ENCODE results near the gene FCN1.
"Not testable (repeated sequence)": the region's sequence is repeated elsewhere in the genome, so short reads cannot be mapped to it uniquely, and the experiment has no call there.

FCN1 gene

DNA sequence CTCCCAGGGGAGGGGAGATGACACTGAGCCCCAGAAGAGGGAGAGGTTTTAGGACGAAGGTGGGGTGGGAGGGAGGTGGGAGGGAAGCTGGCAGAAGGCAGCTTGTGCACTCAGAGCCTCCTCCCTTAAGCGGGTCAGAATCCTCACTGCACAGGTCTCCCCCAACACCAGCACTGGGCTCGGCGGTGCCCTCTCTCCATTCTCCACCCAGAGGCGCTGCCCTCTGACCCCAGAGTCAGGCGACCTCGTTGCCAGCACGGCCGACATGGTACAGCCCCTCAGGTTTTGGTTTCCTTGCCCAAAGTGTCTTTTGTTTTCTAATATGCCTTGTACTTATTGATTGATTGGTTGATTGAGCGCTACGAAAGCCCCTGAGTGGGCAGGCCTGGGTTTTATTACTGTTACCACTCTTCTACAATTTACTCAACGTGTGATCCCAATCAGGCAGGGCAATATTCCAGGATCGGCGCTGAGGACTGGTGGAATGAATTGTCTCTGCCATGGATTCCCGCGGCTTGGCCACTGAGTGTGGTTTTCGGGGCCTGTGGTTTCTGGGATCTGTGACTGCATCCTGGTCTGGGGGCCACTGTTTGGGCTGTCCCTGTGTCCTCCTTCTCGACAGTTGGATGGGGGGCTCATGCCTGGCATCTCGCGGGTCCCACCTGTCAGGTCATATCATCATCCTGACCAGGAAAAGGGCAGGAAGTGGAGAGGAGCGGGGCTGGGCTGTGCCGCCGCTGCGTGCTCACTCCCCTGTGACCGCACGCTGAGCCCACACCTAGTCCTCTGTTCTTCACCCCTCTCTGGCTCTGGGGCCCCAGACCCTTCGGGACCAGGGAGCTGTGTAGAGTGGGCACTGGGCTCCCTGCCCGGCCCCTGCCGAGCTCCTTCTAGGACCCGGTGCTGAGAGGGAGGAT lies 46.7 kb downstream of the FCN1 start:
- FAIRE-seq: no peak

DNA sequence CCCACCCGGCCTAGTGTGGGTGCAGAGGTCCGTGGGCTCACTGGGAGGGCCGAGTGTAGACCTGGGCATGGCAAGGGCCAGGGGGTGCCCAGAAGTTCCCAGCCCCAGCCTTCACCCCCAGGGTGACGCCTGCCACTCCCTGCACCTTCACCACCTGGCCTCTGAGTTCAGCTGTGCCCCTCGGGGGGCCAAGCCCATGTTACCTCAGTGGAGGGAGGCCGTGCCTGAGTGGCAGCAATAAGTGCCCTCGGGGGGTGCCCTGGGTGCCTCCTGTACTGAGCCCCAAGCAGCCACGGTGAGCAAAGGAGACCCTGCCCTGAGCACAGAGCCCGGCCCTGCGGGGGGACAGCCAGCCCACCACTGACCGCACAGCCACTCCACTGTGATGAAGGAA lies 47.4 kb downstream of the FCN1 start:
- FAIRE-seq: no peak

GRCh38 chr9:134869554-134870300 lies 48.0 kb downstream of the FCN1 start:
- FAIRE-seq: no peak

DNA sequence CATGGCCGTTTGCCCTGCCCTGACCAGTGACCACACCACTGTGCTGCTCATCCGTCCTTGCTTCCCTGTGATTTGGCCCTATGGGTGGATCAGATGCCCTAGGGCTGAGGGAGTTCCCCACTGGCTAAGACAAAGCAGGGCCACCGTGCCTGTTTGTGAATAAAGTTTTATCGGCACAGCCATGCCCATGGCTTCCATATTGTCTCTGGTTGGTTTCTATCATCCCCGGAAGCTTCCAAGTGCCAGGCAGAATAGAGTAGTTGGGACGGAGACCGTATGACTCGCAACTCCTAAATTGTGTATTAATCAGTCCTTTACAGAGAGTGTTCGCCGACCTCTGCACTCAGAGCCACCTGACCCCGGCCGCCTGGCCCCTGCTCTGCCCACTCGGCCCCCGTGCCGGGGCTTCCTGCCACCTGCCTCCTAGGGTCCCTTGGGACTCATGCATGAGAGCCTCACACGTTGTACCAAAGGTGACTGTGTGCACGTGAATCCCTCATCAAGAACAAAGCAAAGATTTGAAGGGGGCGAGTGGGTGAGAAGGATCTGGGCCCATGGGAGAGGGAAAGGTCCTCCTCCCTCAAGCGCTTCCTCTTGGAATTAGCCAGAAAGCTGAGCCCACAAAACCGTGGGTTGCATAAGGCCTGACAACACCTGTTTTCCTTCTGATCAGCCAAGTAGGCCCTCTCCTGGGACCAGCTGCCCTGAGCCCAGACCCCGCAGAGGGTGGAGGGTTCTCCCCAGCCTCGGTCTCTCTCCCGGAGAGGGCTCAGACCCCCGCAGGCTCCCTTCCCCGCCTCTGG lies 48.8 kb downstream of the FCN1 start:
- FAIRE-seq: no peak

DNA sequence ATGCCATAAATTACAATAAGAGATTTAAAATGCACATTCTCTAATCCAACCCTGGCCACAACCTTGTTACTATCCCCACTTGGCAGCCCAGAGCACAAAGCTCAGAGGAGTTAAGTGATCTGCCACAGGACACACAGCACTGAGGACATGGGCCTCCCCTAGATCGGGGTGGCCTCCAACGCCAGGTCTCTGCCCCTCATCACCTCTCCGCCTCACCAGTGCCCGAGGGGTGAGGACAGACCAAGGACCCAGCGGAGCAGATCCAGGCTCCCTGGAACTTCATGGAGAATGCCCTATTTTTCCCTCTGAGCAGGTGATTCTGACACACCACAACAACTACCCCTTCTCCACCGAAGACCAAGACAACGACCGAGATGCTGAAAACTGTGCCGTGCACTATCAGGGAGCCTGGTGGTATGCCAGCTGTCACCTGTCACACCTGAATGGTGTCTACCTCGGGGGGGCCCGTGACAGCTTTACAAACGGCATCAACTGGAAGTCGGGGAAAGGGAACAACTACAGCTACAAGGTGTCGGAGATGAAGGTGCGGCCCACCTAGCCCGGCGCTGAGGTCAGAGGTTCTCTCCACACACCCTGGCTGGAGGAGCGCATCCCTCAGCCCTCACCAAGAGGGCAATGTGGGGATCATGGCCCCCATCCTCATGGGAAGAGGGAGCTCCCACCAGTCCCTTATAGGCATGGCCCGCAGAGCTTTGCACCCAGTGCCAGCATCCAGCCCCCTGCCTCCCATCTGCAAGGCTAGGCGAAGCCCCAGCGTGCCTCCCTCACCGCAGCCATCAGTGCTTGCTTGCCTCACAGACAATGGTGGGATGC lies 49.6 kb downstream of the FCN1 start:
- FAIRE-seq: no peak

DNA sequence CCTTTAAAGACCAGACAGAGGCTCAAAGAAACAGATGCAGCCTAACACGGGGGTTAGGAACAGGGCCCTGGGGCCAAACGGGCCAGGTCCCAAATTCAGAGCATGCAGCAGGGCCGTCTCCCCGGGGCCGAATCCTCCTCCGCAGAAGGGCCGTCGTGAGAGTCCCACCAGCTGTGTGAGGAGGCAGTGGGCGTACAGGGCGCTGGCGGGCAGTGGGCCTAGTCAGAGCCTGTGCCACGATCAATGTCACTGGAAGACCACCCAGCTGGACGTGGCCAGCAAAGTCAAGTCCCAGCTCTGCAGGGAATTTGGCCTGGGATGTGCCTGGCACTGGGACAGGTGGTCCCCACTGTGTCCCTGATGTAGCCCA lies 52.9 kb downstream of the FCN1 start:
- no peak for FAIRE-seq

DNA sequence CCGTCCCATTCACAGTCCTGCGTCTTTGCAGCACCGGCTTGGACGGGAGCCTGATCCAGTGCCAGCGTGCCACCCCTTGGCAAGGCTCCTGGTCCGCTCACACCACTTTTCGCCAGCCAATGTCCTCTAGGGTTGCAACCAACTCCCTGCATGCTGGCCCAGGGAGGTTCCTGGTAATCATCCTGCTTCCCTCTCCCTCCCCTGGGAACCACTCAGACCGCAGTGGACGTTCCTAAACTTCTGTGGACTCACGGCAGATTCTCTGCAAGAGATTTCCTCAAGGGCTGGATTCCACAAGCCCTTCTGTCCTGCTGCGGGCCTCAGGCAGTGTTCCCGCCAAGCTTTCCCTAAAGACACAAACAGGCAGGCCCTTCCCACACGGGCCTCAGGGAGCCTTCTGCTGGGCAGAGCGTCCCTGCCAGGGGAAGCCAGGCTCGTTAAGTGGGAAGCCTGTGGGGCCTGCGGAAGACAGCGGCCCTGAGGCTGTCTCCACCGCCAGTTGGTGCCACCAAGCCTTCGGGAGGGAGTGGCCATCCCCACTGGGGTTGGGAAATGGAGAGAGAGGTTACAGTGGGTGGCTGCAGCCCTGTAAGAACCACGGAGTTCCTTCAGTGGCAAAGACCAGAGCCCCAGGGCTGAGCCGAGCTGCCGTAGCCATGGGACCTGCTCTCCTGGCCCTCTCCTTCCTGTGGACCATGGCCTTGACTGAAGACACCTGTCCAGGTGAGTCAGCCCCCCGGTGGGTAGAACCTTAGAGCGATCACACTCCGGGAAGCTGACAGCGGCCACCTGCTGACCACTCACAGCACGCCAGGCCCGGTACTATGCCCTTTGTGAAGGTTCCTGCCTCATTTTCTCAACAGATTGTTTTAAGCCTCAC lies 53.5 kb downstream of the FCN1 start:
- no peak for FAIRE-seq

GRCh38 chr9:134863306-134863902 lies 54.3 kb downstream of the FCN1 start:
- FAIRE-seq: no peak

- no peak for FAIRE-seq
Observed at GRCh38 chr9:134861595-134862334, 55.9 kb downstream of the FCN1 start.

DNA sequence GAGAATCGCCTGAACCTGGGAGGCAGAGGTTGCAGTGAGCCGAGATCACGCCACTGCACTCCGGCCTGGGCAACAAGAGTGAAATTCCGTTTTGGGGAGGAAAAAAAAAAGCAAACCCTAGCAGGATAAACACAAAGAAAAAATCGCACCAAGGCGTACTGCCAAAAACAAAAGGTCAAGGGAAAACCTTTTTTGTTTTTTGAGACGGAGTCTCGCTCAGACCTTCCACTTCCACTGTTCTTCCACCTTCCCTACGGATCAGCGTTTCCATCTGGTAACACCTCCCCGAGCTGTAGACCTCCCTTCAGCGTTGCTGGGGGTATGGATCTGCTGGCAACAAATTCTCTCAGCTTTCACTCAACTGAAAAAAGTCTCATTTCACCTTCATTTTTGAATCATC lies 57.2 kb downstream of the FCN1 start:
- no peak for FAIRE-seq

DNA sequence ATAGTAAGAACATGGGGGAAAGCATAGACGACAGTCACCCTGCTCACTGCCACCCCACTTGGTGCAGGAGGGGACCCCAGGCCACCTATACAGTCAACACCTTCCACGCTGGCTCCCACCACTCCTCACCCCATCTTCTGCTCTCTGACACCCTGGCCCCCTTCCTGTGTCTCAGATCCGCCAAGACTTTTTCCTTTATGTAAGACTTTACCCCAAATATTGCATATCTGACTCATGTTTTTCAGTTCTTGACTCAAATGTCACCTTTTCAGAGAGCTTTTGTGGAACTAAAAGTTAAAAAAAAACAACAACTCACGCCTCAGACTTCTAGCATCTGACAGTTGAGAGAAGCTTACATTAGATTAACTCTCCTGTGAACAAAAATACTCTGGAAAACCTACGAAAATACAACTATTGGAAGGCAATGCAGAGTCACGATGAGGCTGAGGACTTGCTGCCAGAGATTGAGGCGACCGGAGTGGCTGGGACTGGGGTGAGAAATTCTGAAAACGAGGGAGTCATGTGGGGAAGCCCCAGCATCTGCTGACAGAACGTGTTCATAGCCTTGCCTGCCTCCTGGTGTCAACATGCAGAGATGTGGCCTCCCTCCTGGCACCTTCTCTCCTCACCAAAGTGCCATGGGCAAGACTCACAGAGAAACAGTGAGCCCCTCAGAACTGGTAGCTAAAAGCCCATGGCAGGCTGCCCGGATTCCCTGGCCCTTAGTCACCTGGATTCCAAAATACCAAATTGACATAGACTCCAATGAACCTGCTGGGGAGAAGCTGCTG lies 59.5 kb downstream of the FCN1 start:
- no peak for FAIRE-seq

GRCh38 chr9:134857451-134857850 lies 60.3 kb downstream of the FCN1 start:
- FAIRE-seq: not testable (repeated sequence)

GRCh38 chr9:134855900-134856377 lies 61.8 kb downstream of the FCN1 start:
- FAIRE-seq: no peak
